Measurements from ENCODE around the gene SH2D3A.
A peak's percentile ranks its signal among the peaks of the same experiment; 100 is the strongest.
"Not testable (repeated sequence)": the region's sequence is repeated elsewhere in the genome, so short reads cannot be mapped to it uniquely, and the experiment has no call there.

The SH2D3A gene

GRCh38 chr19:6721773-6722172 is 45.5 kb downstream of the SH2D3A start:
- peak; percentile 49 for DNase-seq (ENCODE audit: low spot score)

- DNase-seq (ENCODE audit: low spot score): no peak
Observed at GRCh38 chr19:6721138-6721474, 46.1 kb downstream of the SH2D3A start.

GRCh38 chr19:6720369-6721137 is 46.7 kb downstream of the SH2D3A start, which contains the start of gene C3:
C3 (minus strand) TSS chr19:6720650; CDS start chr19:6720589, 61 bp downstream.
- no peak for DNase-seq (ENCODE audit: low spot score)

- DNase-seq (ENCODE audit: low spot score): no peak
Observed at GRCh38 chr19:6719992-6720368, 47.3 kb downstream of the SH2D3A start.

- DNase-seq (ENCODE audit: low spot score): no peak
Observed at GRCh38 chr19:6719540-6719861, 47.7 kb downstream of the SH2D3A start.

- peak; percentile 95 for DNase-seq (ENCODE audit: low spot score)
Observed at GRCh38 chr19:6718741-6719539, 48.3 kb downstream of the SH2D3A start.

GRCh38 chr19:6718111-6718740 is 49.0 kb downstream of the SH2D3A start:
- DNase-seq (ENCODE audit: low spot score): no peak

- DNase-seq (ENCODE audit: low spot score): peak; percentile 39
Observed at GRCh38 chr19:6717441-6717971, 49.7 kb downstream of the SH2D3A start.

- DNase-seq (ENCODE audit: low spot score): no peak
Observed at GRCh38 chr19:6717036-6717435, 50.2 kb downstream of the SH2D3A start.

GRCh38 chr19:6716610-6716970 is 50.6 kb downstream of the SH2D3A start:
- DNase-seq (ENCODE audit: low spot score): no peak

- DNase-seq (ENCODE audit: low spot score): no peak
Observed at GRCh38 chr19:6714749-6715555, 52.3 kb downstream of the SH2D3A start.

- no peak for DNase-seq (ENCODE audit: low spot score)
Observed at GRCh38 chr19:6713773-6714692, 53.2 kb downstream of the SH2D3A start.

- no peak for DNase-seq (ENCODE audit: low spot score)
Observed at GRCh38 chr19:6712692-6713670, 54.3 kb downstream of the SH2D3A start.

- DNase-seq (ENCODE audit: low spot score): no peak
Observed at GRCh38 chr19:6712231-6712630, 55.0 kb downstream of the SH2D3A start.

GRCh38 chr19:6711605-6712004 is 55.6 kb downstream of the SH2D3A start:
- DNase-seq (ENCODE audit: low spot score): no peak

- no peak for DNase-seq (ENCODE audit: low spot score)
Observed at GRCh38 chr19:6711078-6711361, 56.2 kb downstream of the SH2D3A start.

GRCh38 chr19:6710273-6711077 is 56.8 kb downstream of the SH2D3A start:
- DNase-seq (ENCODE audit: low spot score): no peak

GRCh38 chr19:6709549-6709948 is 57.7 kb downstream of the SH2D3A start:
- no peak for DNase-seq (ENCODE audit: low spot score)

GRCh38 chr19:6708913-6709312 is 58.3 kb downstream of the SH2D3A start:
- not testable (repeated sequence) for DNase-seq (ENCODE audit: low spot score)

Data from NAMALWA (cell line).